22Rv1 (cell line): ENCODE measurements around the gene WDR38.

Experiments used
- H3K27ac ChIP-seq: fragments of 450-650 bp; 2 replicates; pipeline ENCODE4 v1.5.1; 2017
- CTCF ChIP-seq: fragments of 450-650 bp; IDR thresholded peaks from 2 replicates; pipeline ENCODE4 v1.5.1; 2017; ENCODE audit warnings: mild to moderate bottlenecking
- ZFX ChIP-seq: fragments of 450-650 bp; IDR thresholded peaks from 2 replicates; pipeline ENCODE4 v1.6.1; 2017; ENCODE audit warnings: antibody characterized with exemption, borderline replicate concordance

The WDR38 gene

GRCh38 chr9:124820698-124821623 lies 32.3 kb upstream of the WDR38 start:
- no peak overlapping the region for H3K27ac ChIP-seq
- TF ChIP-seq ZFX (no peak), CTCF (no peak)

- TF ChIP-seq ZFX (no peak), CTCF (no peak)
- no peak overlapping the region for H3K27ac ChIP-seq
Observed at GRCh38 chr9:124828489-124829333, 24.5 kb upstream of the WDR38 start.

GRCh38 chr9:124829334-124829669 lies 24.0 kb upstream of the WDR38 start:
- H3K27ac ChIP-seq = no peak overlapping the region

GRCh38 chr9:124830593-124830992 lies 22.7 kb upstream of the WDR38 start:
- TF ChIP-seq ZFX (no peak), CTCF (no peak)
- H3K27ac ChIP-seq = no peak overlapping the region

More at GRCh38 chr9:124829334-124829669, 24.0 kb upstream of the WDR38 start:
- TF ChIP-seq CTCF (no peak), ZFX (no peak)

- H3K27ac ChIP-seq = no peak overlapping the region
- TF ChIP-seq CTCF (no peak), ZFX (no peak)
Observed at GRCh38 chr9:124831642-124832364, 21.5 kb upstream of the WDR38 start.

- no peak overlapping the region for H3K27ac ChIP-seq
- TF ChIP-seq ZFX = no peak
- no peak for TF ChIP-seq CTCF
Observed at GRCh38 chr9:124834591-124834990, 18.7 kb upstream of the WDR38 start.
